Neural cell (in vitro differentiated cells): ENCODE results near the gene HMGN2.

Experiments used
- EZH2 ChIP-seq: fragments of 200-600, 300-800 bp; shearing (Covaris generic), sonication (generic); IDR thresholded peaks from 2 replicates; pipeline ENCODE4 v1.6.1; 2014; ENCODE audit warnings: antibody characterized with exemption, low read length, borderline replicate concordance, mild to moderate bottlenecking; ENCODE audit not compliant: insufficient read depth, poor library complexity, severe bottlenecking
- TF ChIP-seq, protein P1 (sequence below): fragments of 450-650 bp; IDR thresholded peaks from 2 replicates; pipeline ENCODE4 v1.5.1; 2014; ENCODE audit warnings: antibody characterized with exemption, mild to moderate bottlenecking, moderate library complexity; ENCODE audit not compliant: poor library complexity, severe bottlenecking

DNA sequence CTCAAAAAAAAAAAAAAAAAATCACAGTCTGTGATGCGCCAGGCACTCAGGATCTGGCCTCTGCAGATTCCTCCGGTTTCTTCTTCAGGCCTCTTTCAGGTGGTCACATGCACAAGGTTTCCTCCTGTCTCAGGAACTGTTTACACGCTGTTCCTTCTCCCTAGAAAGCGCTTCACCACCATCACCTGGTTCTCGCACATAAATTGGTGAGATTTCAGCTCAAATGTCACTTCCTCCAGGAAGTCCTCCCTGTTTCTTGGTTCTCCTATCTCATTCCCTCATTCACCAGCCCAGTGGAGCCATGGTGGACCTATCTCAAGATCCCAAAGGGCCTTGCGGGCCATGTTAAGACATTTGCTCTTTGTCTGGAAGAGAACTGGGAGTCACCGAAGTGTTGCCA lies 26.7 kb downstream of the HMGN2 start:
- TF ChIP-seq, protein P1, sequence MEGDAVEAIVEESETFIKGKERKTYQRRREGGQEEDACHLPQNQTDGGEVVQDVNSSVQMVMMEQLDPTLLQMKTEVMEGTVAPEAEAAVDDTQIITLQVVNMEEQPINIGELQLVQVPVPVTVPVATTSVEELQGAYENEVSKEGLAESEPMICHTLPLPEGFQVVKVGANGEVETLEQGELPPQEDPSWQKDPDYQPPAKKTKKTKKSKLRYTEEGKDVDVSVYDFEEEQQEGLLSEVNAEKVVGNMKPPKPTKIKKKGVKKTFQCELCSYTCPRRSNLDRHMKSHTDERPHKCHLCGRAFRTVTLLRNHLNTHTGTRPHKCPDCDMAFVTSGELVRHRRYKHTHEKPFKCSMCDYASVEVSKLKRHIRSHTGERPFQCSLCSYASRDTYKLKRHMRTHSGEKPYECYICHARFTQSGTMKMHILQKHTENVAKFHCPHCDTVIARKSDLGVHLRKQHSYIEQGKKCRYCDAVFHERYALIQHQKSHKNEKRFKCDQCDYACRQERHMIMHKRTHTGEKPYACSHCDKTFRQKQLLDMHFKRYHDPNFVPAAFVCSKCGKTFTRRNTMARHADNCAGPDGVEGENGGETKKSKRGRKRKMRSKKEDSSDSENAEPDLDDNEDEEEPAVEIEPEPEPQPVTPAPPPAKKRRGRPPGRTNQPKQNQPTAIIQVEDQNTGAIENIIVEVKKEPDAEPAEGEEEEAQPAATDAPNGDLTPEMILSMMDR, result no peak
- TF ChIP-seq EZH2, result no peak
